NT2/D1 (cell line): Measurements from ENCODE around the gene OR8G5.

Experiments used
- SUZ12 ChIP-seq: IDR thresholded peaks from 2 replicates; pipeline ENCODE4 v1.6.1; 2011; ENCODE audit not compliant: insufficient read length, insufficient read depth; ENCODE audit errors: extremely low read depth
- YY1 ChIP-seq: IDR thresholded peaks from 2 replicates; pipeline ENCODE4 v1.6.1; 2011; ENCODE audit not compliant: insufficient read length, insufficient read depth
- ZNF274 ChIP-seq: IDR thresholded peaks from 2 replicates; pipeline ENCODE4 v1.6.1; 2011; ENCODE audit warnings: mild to moderate bottlenecking, low read depth, low read length

GRCh38 chr11:124301548-124301947, 45.4 kb downstream of the OR8G5 start:
- TF ChIP-seq ZNF274 (no peak), SUZ12 (no peak), YY1 (no peak)
